ENCODE data around the gene METTL25. TPM values are rescaled to one million over a fixed set of nuclear protein-coding genes. Genes with fewer than 3 reads are reported as not detected.

Gene METTL25
- total and polyA plus RNA-seq, 2 of the 8 experiments (the other 6 are each of a cell fraction or from before 2014, with no cell fraction given) = 2.4 to 8.3 TPM

GRCh38 chr12:82414044-82414443 lies 55.7 kb downstream of the METTL25 start:
- H3K4me3 ChIP-seq (ENCODE audit: extremely low read depth in 1 of 4, insufficient read depth in 2 of 4, low read depth in 3 of 4, low read length in 4 of 4) = no peak overlapping the region
- DNase-seq (ENCODE audit: low read depth in 1 of 2, low spot score in 2 of 2) = no peak
- H3K23ac ChIP-seq (ENCODE audit: insufficient read length) = no peak overlapping the region
- H3K9ac ChIP-seq (replicated peaks in 1 of 4; ENCODE audit: extremely low read depth in 1 of 4, low read depth in 3 of 4, low read length in 3 of 4) = no peak overlapping the region
- no peaks in the 10 kb centered on the region for H4K20me1 ChIP-seq (replicated peaks in 1 of 2; ENCODE audit: control insufficient read depth in 1 of 2, insufficient read depth in 2 of 2, low read length in 2 of 2)
- 96% methylated on average over 2 of the region's 2 CpGs; no CpG with 5 or more reads in 1 of the 2 experiments for WGBS, 2 experiments (ENCODE audit: extremely low coverage in 1 of 2, insufficient coverage in 1 of 2, insufficient read length in 1 of 2, insufficient replicate concordance in 2 of 2, low coverage in 1 of 2, low lambda C conversion rate in 2 of 2, missing lambda C conversion rate in 1 of 2)
- no peaks in the 10 kb centered on the region for H3K79me2 ChIP-seq (ENCODE audit: control insufficient read depth in 1 of 2, insufficient read depth in 2 of 2, low read length in 2 of 2)
- H3K23me2 ChIP-seq (ENCODE audit: low read depth, low read length) = no peaks in the 10 kb centered on the region
- H3K9me3 ChIP-seq (ENCODE audit: insufficient read depth in 2 of 2, low read depth in 1 of 2, low read length in 1 of 2) = no peaks in the 10 kb centered on the region
- H2BK20ac ChIP-seq (ENCODE audit: low read length) = no peak overlapping the region
- no peak overlapping the region for H3K4me2 ChIP-seq (ENCODE audit: insufficient read depth in 1 of 2, low read depth in 2 of 2, low read length in 2 of 2)
- H3K79me1 ChIP-seq (ENCODE audit: low read depth, low read length) = no peaks in the 10 kb centered on the region
- no peak overlapping the region for H3K4ac ChIP-seq (replicated peaks; ENCODE audit: insufficient read length, low read depth, low read length)
- no peak overlapping the region for H3K56ac ChIP-seq (replicated peaks; ENCODE audit: insufficient read length, low read depth, low read length)
- no peak overlapping the region for H3K27ac ChIP-seq (ENCODE audit: low read depth, low read length)
- no peak for FAIRE-seq
- ChIA-PET CTCF (ENCODE audit: partially characterized antibody) (no interaction called here), POLR2A (ENCODE audit: partially characterized antibody) (no interaction called here)
- H2BK120ac ChIP-seq (replicated peaks; ENCODE audit: low read depth, low read length) = no peak overlapping the region
- no peak overlapping the region for H4K91ac ChIP-seq (replicated peaks; ENCODE audit: insufficient read length, low read length)
- TF ChIP-seq KDM1A (IDR thresholded peaks at IDR 0.05; ENCODE audit: borderline replicate concordance, low read length) = no peak
- no peak for TF ChIP-seq NANOG (IDR thresholded peaks at IDR 0.05; ENCODE audit: insufficient read depth, low read depth, low read length, poor library complexity, severe bottlenecking)
- no peak for TF ChIP-seq SIN3A (conservative IDR thresholded peaks at IDR 0.05 in 1 of 2, IDR thresholded peaks at IDR 0.05 in 1 of 2; ENCODE audit: low read depth in 1 of 2, low read length in 2 of 2)
- no peak for TF ChIP-seq YY1 (IDR thresholded peaks at IDR 0.05; ENCODE audit: low read depth, low read length)
- no peak for TF ChIP-seq MAX (IDR thresholded peaks at IDR 0.05)
- no peak for TF ChIP-seq CHD2 (IDR thresholded peaks at IDR 0.05; ENCODE audit: low read length)
- no peak overlapping the region for H2BK5ac ChIP-seq (ENCODE audit: low read depth, low read length)
- no peaks in the 10 kb centered on the region for H3K36me3 ChIP-seq (ENCODE audit: control insufficient read depth in 2 of 4, insufficient read depth in 4 of 4, low read length in 3 of 4)
- no peak overlapping the region for H4K5ac ChIP-seq (ENCODE audit: insufficient read length, low read depth, low read length)
- H4K8ac ChIP-seq (ENCODE audit: extremely low read depth, insufficient read depth, low read length) = no peak overlapping the region
- no peak overlapping the region for H2BK12ac ChIP-seq (ENCODE audit: low read depth, low read length)
- no peak overlapping the region for H2AFZ ChIP-seq (ENCODE audit: low read length)
- no peaks in the 10 kb centered on the region for H3K4me1 ChIP-seq (replicated peaks in 1 of 4; ENCODE audit: control insufficient read depth in 3 of 4, insufficient read depth in 4 of 4, low read length in 3 of 4)
- H2BK15ac ChIP-seq (ENCODE audit: low read length) = no peak overlapping the region
- no peak overlapping the region for H3K14ac ChIP-seq (ENCODE audit: insufficient read length)
- H3K18ac ChIP-seq (ENCODE audit: extremely low read depth, low read length) = no peak overlapping the region
- no peak overlapping the region for H2AK5ac ChIP-seq (ENCODE audit: low read depth, low read length)
- H3K27me3 ChIP-seq (replicated peaks in 1 of 4; ENCODE audit: control insufficient read depth in 3 of 4, extremely low read depth in 1 of 4, insufficient read depth in 3 of 4, low read length in 3 of 4) = no peaks in the 10 kb centered on the region
